HS-5 (cell line): ENCODE results near the gene FGF10.
A peak's percentile ranks its signal among the peaks of the same experiment; 100 is the strongest.

Experiments
- DNase-seq: peaks from one replicate; pipeline ENCODE4 v3.0.0-alpha.2; 2012; ENCODE audit warnings: low read depth

FGF10 gene

DNA sequence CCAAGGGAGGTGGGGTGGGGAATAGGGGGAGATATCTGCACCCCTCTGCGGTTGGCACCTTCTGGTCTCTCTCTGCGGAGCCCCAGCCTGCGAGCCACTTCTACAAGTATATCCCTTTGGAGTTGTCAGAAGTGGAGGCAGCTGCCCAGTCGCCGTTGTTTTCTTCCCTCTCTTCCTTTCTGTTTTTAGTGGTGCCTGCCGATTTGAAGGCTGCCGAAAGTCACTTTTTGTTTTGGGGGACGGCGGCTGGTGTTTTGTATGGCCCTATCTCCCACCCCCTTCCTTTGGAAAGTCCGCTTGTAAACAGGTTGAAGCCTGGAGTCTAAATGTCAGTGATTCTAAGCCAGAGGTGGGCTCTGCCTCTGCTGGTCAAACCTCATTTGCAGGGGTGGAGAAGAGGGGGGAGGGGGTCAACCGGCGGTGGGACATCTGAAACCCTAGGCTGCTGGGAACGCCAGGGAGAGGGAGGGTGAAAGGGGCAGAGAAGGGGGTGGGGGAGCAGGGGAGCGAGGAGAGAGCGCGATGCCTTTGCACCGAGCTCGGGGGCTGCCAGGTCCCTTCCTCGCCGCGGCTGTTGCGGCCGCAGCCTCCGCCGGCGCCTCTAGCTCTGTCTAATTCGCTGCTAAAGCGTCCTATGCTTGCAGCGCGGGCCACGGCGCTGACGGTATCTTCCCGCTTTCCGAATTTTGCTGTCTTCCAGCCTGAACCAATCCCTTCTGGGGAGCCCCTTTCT is at the start of gene FGF10:
Gene FGF10 (minus strand): TSS at position 331 of the 733 bp plus-strand sequence. CDS start 738 bp downstream, outside the sequence.
- no peak for DNase-seq

DNA sequence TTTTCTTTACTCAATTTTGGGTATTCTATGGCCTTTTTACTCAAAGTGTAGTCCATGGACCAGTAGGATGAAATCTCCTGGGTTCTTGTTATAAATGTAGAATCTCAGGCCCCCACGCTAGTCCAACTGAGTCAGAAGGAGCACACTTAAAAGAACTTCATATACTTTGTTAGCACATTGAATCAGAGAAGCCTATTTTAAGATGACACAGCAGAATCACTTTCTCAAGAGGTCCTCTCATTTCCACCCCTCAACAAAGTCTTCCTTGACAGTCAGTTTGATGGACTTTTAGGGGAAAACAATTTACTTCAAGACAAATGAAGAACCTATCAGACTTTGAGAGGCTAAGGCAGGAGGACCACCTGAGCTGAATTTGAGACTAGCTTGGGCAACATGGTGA is 37.7 kb upstream of the FGF10 start:
- DNase-seq, result no peak

GRCh38 chr5:44412286-44412685 is 23.1 kb upstream of the FGF10 start:
- no peak for DNase-seq

GRCh38 chr5:44402084-44402483 is 12.9 kb upstream of the FGF10 start:
- no peak for DNase-seq

GRCh38 chr5:44401611-44402010 is 12.4 kb upstream of the FGF10 start:
- no peak for DNase-seq

- DNase-seq, result no peak
Observed at GRCh38 chr5:44398382-44398781, 9.2 kb upstream of the FGF10 start.

DNA sequence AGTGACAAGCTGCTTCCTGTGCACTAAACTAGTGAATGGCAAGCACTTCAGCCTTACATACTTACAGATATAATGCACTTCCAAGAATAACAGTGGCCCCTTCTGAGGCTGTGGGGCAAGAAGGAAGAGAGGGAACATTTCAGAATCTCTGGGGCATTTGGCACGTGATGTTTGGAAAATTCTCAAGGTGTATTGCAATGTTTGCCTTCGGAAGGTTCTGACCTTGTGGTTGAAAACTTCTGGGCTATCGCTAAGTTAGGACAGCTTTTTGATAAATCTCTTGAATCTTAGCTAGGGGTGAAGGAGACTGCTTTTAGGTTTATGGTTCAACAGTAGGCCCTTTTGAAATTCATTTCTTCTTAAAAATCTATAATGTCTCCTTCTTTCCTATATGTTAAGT is 7.1 kb upstream of the FGF10 start:
- no peak for DNase-seq

DNA sequence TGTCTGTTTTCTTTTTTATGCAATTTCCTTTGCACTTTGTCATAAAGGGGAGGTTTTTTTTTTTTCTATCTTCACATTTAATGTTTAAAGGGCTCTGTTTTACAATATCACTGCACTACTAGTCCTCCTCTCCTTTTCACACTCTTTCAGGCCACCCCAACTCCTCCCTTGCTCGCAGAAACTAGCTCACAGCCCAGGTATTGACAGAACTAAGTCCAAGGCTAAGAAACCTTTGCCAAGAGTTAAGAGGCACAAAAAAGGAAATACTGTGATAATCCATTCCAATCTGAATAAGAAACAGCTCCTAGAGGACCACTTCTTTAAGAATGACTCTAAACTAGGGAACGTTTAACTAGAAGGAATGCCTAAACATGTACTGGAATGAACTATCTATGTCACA is 1.1 kb upstream of the FGF10 start:
- no peak for DNase-seq

DNA sequence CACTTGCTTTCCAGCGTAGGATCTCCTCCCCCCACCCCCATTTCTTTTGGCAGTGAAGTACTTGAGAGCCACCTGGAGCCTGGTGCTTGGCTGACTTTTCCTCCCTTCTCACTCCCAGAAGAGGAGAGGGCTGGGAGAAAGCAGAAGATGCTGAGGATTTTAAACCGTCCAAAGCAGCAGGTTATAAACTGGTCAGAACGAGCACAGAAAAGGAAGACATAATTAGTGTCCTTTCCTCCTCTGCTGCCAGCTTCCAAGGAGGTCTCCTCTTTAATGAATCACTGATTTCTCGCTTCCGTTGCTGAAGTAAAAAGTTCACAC is 563 bp upstream of the FGF10 start:
- no peak for DNase-seq

- no peak for DNase-seq
Observed at GRCh38 chr5:44388321-44389089, 715 bp downstream of the FGF10 start.

GRCh38 chr5:44387921-44388320 is 1.3 kb downstream of the FGF10 start:
- no peak for DNase-seq

- no peak for DNase-seq
Observed at GRCh38 chr5:44387406-44387805, 1.8 kb downstream of the FGF10 start.

- DNase-seq, result no peak
Observed at GRCh38 chr5:44385291-44385900, 3.8 kb downstream of the FGF10 start.

DNA sequence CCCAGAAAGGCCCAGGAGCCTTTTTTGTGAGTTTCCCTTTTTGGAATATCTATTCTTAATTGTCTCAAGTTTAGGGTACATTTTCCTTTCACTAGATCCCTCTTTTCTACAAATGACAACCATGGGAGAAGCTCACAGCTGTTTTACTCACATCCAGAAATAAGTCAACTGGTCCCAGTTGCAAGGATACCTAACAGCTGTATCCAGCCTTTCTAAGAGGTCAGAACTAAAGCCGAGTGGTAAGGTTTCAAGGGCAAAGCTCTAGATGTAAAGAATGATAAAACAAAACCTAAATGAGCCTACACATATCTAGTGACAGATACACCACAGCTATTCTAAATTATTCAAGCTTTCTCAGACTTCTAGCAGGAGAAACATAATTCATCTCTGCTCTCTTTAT is 4.4 kb downstream of the FGF10 start:
- no peak for DNase-seq

GRCh38 chr5:44382894-44383293 is 6.3 kb downstream of the FGF10 start:
- DNase-seq, result no peak

DNA sequence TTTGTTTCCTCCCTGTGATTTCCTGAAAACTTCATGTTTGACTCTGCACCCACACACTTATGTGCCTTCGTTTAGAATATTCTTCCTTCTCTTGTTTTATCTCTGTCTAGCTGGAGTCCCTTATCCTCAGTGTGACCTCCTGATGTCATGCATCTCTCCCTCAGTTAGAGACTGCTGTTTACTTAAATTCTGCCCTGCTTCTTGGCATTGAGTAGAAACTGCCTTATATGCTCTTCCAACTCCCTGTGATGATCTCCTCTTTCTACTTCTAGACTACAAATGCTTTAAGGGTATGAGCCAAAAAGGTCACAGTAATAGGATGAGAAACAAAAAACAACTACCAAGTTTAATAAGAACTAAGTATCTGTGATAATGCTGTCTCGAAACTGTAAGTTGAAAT is 12.2 kb downstream of the FGF10 start:
- no peak for DNase-seq

GRCh38 chr5:44372028-44372427 is 17.2 kb downstream of the FGF10 start:
- DNase-seq, result no peak

DNA sequence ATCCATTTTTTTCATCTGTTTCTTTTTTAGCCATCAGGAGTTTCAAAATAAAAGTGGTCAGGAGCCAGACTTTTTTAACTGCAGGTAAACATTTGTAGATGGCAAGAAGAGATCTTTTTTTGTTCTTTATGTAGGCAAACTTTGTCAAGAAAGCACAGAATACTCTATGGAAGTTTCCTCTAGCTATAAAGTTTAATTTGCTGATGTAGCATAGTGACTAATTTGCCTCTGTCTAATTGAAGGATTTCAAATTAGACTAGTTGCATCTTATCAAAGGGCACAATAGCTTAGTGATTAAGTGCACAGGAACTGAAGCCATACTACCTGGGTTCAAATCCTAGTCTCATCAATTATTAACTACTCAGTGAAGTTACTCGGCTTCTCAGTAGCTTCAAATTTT is 22.0 kb downstream of the FGF10 start:
- DNase-seq, result no peak

DNA sequence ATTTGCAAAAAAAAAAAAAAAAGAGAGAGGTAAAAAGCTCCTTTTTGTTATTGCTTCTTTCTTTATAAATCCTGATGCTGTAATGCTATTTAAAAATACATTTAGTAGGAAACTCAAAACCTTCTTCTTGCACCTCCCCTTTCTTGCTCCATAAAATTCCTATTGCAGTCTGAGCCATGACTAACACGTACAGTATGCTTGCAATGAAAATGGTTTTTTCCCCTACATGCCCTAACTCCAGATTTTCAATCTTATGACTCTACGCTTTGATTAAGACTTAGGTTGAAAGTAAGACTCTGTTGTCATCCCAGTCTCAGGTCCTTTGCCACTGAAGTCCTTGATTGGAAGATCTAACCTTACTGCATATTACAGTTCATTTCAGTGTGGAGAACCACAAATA is 23.9 kb downstream of the FGF10 start:
- peak; percentile 71 for DNase-seq

GRCh38 chr5:44364097-44364496 is 25.1 kb downstream of the FGF10 start:
- DNase-seq, result no peak

DNA sequence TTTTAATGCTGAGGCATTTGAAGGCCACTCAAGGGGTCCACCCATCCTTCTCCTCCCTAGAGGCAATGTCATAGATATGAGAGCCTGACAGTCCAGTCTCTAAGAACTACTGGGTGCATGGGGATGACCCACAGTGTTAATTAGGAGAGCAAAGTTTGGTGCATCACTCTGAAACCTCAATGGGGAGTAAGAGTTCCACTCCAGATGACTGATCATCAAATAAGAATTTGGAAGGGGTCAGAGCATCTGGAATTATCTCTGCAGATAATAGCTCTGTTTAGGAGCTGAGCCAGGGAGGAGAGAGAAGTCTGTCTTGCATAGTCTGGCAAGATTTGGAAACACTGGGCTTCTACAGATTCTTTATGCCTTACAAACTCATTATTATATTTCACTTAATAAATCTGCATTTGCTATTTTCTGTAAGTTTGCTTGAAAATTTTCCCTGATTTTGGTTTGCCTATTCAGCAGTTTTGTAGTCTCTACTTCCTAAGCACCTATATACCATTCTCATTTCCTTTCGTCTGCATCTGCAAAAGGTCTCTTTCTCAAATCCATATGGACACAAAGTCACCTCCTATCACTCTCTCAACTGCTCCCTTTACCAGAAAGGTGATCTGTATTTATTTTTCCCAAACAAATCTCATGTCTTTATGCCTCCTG is 27.7 kb downstream of the FGF10 start:
- peak; percentile 4 for DNase-seq

- DNase-seq, result no peak
Observed at GRCh38 chr5:44360919-44361318, 28.3 kb downstream of the FGF10 start.

GRCh38 chr5:44358421-44358820 is 30.8 kb downstream of the FGF10 start:
- no peak for DNase-seq
